D721Med (cell line): ENCODE results near the gene SPATS1.
"Not testable (repeated sequence)": the region's sequence is repeated elsewhere in the genome, so short reads cannot be mapped to it uniquely, and the experiment has no call there.

Experiments
- DNase-seq: peaks from one replicate; pipeline ENCODE4 v3.0.0; 2011; ENCODE audit warnings: low spot score; ENCODE audit not compliant: insufficient read length
- FAIRE-seq: peaks from 2 replicates; lab custom pipeline; 2011; peaks lifted over from hg19 to GRCh38; lab: Jason Lieb, UNC
- TF ChIP-seq, protein P1 (sequence below): IDR thresholded peaks from 2 replicates; pipeline ENCODE4 v1.5.1; 2012; ENCODE audit warnings: mild to moderate bottlenecking, control low read depth; ENCODE audit not compliant: insufficient read depth; ENCODE audit errors: missing control alignments

SPATS1 gene

DNA sequence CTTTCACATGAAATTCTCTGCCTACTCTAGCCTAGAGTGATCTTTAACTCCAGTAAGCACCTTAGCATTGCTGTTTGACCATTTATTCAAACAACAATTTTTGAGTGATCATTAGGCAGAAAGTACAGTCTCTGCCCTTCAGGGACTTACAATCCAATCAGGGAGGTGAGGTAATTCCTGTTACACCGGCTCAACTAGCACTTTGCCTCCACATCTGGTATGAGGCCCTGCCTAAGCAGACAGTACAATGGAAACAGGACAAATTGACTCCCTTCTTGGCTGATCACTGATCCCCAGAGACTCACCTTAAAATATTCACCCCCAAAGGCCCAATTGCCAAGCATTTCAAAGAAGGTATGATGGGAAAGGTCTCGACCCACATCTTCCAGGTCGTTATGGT is 30.7 kb upstream of the SPATS1 start:
- TF ChIP-seq, protein P1, sequence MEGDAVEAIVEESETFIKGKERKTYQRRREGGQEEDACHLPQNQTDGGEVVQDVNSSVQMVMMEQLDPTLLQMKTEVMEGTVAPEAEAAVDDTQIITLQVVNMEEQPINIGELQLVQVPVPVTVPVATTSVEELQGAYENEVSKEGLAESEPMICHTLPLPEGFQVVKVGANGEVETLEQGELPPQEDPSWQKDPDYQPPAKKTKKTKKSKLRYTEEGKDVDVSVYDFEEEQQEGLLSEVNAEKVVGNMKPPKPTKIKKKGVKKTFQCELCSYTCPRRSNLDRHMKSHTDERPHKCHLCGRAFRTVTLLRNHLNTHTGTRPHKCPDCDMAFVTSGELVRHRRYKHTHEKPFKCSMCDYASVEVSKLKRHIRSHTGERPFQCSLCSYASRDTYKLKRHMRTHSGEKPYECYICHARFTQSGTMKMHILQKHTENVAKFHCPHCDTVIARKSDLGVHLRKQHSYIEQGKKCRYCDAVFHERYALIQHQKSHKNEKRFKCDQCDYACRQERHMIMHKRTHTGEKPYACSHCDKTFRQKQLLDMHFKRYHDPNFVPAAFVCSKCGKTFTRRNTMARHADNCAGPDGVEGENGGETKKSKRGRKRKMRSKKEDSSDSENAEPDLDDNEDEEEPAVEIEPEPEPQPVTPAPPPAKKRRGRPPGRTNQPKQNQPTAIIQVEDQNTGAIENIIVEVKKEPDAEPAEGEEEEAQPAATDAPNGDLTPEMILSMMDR, result no peak
- no peak for FAIRE-seq
- no peak for DNase-seq

GRCh38 chr6:44312901-44313788 is 29.3 kb upstream of the SPATS1 start, which contains the start of gene AARS2:
AARS2 (minus strand) TSS chr6:44313347; CDS start chr6:44313323, 24 bp downstream.
- FAIRE-seq, result no peak
- TF ChIP-seq, protein P1, result peak; percentile 91
- DNase-seq, result peak; percentile 63

- not testable (repeated sequence) for FAIRE-seq, DNase-seq
Measured at GRCh38 chr6:44314657-44315056, 27.8 kb upstream of the SPATS1 start.

GRCh38 chr6:44315516-44315915 is 26.9 kb upstream of the SPATS1 start:
- DNase-seq (no peak), FAIRE-seq (no peak)
- TF ChIP-seq, protein P1, result no peak

DNA sequence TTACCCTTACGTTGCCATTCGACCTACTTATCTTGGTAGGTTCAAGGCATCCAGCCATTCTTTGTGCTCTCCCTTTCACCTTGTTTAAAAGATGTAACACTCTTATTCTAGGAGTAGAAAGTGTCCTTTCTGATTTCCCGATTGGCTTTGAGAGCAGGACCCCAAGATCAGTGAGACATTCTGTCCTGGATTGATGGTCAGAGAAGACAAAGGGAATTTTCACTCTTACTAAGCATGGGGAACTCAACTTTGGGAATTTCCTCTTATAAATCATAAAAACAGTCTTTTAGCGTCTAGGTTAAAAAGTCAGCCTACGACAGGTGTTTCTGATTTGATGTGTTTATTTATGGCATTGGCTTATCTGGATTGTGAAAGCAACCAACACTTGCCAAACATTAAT is 26.5 kb upstream of the SPATS1 start:
- FAIRE-seq (no peak), DNase-seq (no peak)
- TF ChIP-seq, protein P1, result no peak

DNA sequence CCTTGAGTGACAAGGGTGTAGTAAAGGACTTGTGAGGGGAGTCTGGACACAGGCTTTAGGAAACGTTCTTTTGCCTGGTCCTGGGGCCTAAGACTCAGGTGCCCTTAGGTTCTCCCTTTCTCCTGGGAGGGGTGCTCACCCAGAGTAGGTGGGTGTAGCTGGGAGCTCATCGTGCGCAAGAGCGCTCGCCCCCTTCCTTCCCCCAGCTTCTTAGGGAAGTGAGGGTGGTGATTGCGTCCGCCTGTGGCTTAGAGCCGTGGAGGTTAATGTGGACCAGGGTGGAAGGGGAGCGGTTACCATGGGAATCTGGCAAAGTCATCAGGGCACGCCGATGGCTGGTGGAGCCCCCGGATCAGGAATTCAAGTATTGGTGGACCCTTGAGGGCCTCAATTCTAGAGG is 26.0 kb upstream of the SPATS1 start:
- DNase-seq (no peak), FAIRE-seq (no peak)
- TF ChIP-seq, protein P1, result no peak

DNA sequence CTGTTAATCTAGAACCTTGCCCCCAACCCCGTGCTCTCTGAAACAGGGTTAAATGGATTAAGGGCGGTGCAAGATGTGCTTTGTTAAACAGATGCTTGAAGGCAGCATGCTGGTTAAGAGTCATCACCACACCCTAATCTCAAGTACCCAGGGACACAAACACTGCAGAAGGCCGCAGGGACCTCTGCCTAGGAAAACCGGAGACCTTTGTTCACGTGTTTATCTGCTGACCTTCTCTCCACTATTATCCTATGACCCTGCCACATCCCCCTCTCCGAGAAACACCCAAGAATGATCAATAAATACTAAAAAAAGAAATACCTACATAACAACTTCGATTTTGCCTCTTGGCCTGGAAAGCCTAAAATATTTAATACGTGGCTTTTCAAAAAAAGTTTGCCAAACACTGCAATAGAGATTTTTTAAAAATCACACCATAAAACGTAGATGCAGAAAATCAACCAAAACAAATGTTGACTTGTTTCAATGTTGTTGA is 25.3 kb upstream of the SPATS1 start:
- FAIRE-seq, DNase-seq: not testable (repeated sequence)

DNA sequence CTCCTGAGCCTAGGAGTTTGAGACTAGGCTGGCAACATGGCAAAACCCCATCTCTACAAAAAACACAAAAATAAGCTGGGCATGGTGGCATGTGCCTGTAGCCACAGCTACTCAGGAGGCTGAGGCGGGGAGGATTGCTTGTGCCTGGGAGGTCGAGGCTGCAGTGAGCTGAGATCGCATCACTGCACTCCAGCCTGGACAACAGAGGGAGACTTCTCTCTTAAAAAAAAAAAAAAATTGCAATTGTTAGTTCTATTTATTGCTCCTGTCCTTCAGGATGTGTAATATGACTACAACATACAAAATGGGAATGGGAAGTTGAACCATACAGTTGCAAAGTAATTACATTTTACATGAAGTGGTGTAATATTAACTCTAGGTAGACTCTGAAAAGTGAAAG is 21.2 kb upstream of the SPATS1 start:
- no peak for FAIRE-seq
- TF ChIP-seq, protein P1, result no peak
- no peak for DNase-seq
